HL-60/S4 treated with retinoic acid at 250 ng/mL for 4 days and 3 days (cell line): ENCODE results near the gene PRCD.

Experiments
- in situ Hi-C: fragments of 300-500 bp; cut with MboI; formaldehyde crosslinking; loops from 2 replicates; pipeline ENCODE4 v1.7.0; 2022; ENCODE audit warnings: low sequenced_read_pairs

Gene PRCD

GRCh38 chr17:76567634-76568432 lies 28.0 kb downstream of the PRCD start:
- in situ Hi-C loops = no loop called here

- in situ Hi-C loops = no loop called here
These were observed 29.0 kb downstream of the PRCD start for GRCh38 chr17:76568811-76569221.

- in situ Hi-C loops = no loop called here
These were observed 29.9 kb downstream of the PRCD start for GRCh38 chr17:76569607-76570279.

- in situ Hi-C loops = no loop called here
These were observed 30.6 kb downstream of the PRCD start for GRCh38 chr17:76570457-76570856.

- in situ Hi-C loops = no loop called here
These were observed 31.1 kb downstream of the PRCD start for GRCh38 chr17:76570877-76571471.

- in situ Hi-C loops = no loop called here
These were observed 32.5 kb downstream of the PRCD start for GRCh38 chr17:76572201-76572910.

GRCh38 chr17:76573096-76573495 lies 33.3 kb downstream of the PRCD start:
- in situ Hi-C loops = no loop called here

- in situ Hi-C loops = no loop called here
These were observed 34.3 kb downstream of the PRCD start for GRCh38 chr17:76574166-76574565.

GRCh38 chr17:76575570-76575969 lies 35.7 kb downstream of the PRCD start:
- in situ Hi-C loops = no loop called here

GRCh38 chr17:76576189-76576588 lies 36.3 kb downstream of the PRCD start:
- in situ Hi-C loops = no loop called here

GRCh38 chr17:76577876-76578275 lies 38.0 kb downstream of the PRCD start:
- in situ Hi-C loops = no loop called here

GRCh38 chr17:76578376-76578775 lies 38.5 kb downstream of the PRCD start:
- in situ Hi-C loops = no loop called here

GRCh38 chr17:76579281-76579680 lies 39.4 kb downstream of the PRCD start:
- in situ Hi-C loops = no loop called here

- in situ Hi-C loops = no loop called here
These were observed 41.7 kb downstream of the PRCD start for GRCh38 chr17:76581515-76581914.

- in situ Hi-C loops = no loop called here
These were observed 42.8 kb downstream of the PRCD start for GRCh38 chr17:76582660-76583059.

- in situ Hi-C loops = no loop called here
These were observed 44.7 kb downstream of the PRCD start for GRCh38 chr17:76584427-76585032.

GRCh38 chr17:76585033-76585648 lies 45.3 kb downstream of the PRCD start:
- in situ Hi-C loops = no loop called here

- in situ Hi-C loops = no loop called here
These were observed 46.1 kb downstream of the PRCD start, which contains the start of gene ST6GALNAC2 for GRCh38 chr17:76585649-76586593. TSS of gene ST6GALNAC2 (minus strand) at chr17:76585860. CDS start at chr17:76585808, 52 bp downstream.

GRCh38 chr17:76586741-76587487 lies 47.1 kb downstream of the PRCD start:
- in situ Hi-C loops = no loop called here
